K562 (cell line): ENCODE data around the gene SLC16A2.

ENCODE experiments used
- ATF2 ChIP-seq: sonication (generic); formaldehyde crosslinking; IDR thresholded peaks from 2 replicates; pipeline ENCODE4 v1.8.1; 2022; ENCODE audit warnings: missing genetic modification reagents
- CHAMP1 ChIP-seq: fragments of 450-650 bp; IDR thresholded peaks from 2 replicates; pipeline ENCODE4 v1.6.1; 2016; ENCODE audit warnings: mild to moderate bottlenecking
- HBP1 ChIP-seq: fragments of 450-650 bp; formaldehyde crosslinking; IDR thresholded peaks from 2 replicates; pipeline ENCODE4 v1.4.0; 2022; ENCODE audit warnings: missing genetic modification characterization
- HMGXB4 ChIP-seq: sonication (generic); formaldehyde crosslinking; IDR thresholded peaks from 2 replicates; pipeline ENCODE4 v1.8.1; 2023; ENCODE audit warnings: mild to moderate bottlenecking, missing genetic modification reagents
- RFX5 ChIP-seq: IDR thresholded peaks from 2 replicates; pipeline ENCODE4 v1.6.1; 2011; ENCODE audit warnings: low read depth, mild to moderate bottlenecking, improper control_type of control experiment, low read length
- TBP ChIP-seq: optimal IDR thresholded peaks from 2 replicates; pipeline ENCODE3; 2011; ENCODE audit warnings: low read depth, low read length, improper control_type of control experiment
- ZFP30 ChIP-seq: fragments of 250-450 bp; sonication (Bioruptor Pico); IDR thresholded peaks from 2 replicates; pipeline ENCODE4 v1.8.0; 2022; ENCODE audit warnings: moderate library complexity, mild to moderate bottlenecking, inconsistent platforms, borderline replicate concordance
- TF ChIP-seq, protein P1 (sequence below), 3 experiments: IDR thresholded peaks in 2 of 3; conservative IDR thresholded peaks in 1 of 3; 2 replicates each; pipeline ENCODE4 v1.5.1; 2011 to 2012; ENCODE audit warnings: low read length in 3 of 3, mild to moderate bottlenecking in 3 of 3, control low read depth in 2 of 3, improper control_type of control experiment in 1 of 3, inconsistent platforms in 1 of 3, low read depth in 1 of 3, mixed read lengths in 1 of 3, moderate library complexity in 1 of 3; ENCODE audit not compliant: insufficient read depth in 2 of 3
- TF ChIP-seq, protein P2 (sequence below): sonication (generic); formaldehyde crosslinking; IDR thresholded peaks from 2 replicates; pipeline ENCODE4 v1.8.1; 2022; ENCODE audit warnings: missing genetic modification reagents
- TF ChIP-seq, protein P3 (sequence below): fragments of 450-650 bp; IDR thresholded peaks from 2 replicates; pipeline ENCODE4 v1.6.1; 2016; ENCODE audit warnings: low read depth, mild to moderate bottlenecking, moderate library complexity
- TF ChIP-seq, protein P4 (sequence below): sonication (generic); formaldehyde crosslinking; IDR thresholded peaks from 2 replicates; pipeline ENCODE4 v1.8.0; 2022; ENCODE audit warnings: missing genetic modification reagents, mild to moderate bottlenecking, borderline replicate concordance

GRCh38 chrX:74458736-74459135, 37.4 kb downstream of the SLC16A2 start:
- TF ChIP-seq, protein P1, sequence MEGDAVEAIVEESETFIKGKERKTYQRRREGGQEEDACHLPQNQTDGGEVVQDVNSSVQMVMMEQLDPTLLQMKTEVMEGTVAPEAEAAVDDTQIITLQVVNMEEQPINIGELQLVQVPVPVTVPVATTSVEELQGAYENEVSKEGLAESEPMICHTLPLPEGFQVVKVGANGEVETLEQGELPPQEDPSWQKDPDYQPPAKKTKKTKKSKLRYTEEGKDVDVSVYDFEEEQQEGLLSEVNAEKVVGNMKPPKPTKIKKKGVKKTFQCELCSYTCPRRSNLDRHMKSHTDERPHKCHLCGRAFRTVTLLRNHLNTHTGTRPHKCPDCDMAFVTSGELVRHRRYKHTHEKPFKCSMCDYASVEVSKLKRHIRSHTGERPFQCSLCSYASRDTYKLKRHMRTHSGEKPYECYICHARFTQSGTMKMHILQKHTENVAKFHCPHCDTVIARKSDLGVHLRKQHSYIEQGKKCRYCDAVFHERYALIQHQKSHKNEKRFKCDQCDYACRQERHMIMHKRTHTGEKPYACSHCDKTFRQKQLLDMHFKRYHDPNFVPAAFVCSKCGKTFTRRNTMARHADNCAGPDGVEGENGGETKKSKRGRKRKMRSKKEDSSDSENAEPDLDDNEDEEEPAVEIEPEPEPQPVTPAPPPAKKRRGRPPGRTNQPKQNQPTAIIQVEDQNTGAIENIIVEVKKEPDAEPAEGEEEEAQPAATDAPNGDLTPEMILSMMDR (IDR thresholded peaks at IDR 0.05 in 2 of 3, conservative IDR thresholded peaks at IDR 0.05 in 1 of 3; ENCODE audit: insufficient read depth in 2 of 3, low read depth in 1 of 3, low read length in 3 of 3), result no peak
- TF ChIP-seq RFX5, result no peak
- no peak for TF ChIP-seq ATF2 (CRISPR knock-in tag)
- TF ChIP-seq, protein P2, sequence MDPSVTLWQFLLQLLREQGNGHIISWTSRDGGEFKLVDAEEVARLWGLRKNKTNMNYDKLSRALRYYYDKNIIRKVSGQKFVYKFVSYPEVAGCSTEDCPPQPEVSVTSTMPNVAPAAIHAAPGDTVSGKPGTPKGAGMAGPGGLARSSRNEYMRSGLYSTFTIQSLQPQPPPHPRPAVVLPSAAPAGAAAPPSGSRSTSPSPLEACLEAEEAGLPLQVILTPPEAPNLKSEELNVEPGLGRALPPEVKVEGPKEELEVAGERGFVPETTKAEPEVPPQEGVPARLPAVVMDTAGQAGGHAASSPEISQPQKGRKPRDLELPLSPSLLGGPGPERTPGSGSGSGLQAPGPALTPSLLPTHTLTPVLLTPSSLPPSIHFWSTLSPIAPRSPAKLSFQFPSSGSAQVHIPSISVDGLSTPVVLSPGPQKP (CRISPR knock-in tag), result no peak
- no peak for TF ChIP-seq TBP
- TF ChIP-seq CHAMP1, result no peak
- TF ChIP-seq, protein P3, sequence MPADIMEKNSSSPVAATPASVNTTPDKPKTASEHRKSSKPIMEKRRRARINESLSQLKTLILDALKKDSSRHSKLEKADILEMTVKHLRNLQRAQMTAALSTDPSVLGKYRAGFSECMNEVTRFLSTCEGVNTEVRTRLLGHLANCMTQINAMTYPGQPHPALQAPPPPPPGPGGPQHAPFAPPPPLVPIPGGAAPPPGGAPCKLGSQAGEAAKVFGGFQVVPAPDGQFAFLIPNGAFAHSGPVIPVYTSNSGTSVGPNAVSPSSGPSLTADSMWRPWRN, result no peak
- TF ChIP-seq HMGXB4 (CRISPR knock-in tag), result no peak
- no peak for TF ChIP-seq HBP1 (CRISPR knock-in tag)
- no peak for TF ChIP-seq ZFP30 (CRISPR knock-in tag)
- TF ChIP-seq, protein P4, sequence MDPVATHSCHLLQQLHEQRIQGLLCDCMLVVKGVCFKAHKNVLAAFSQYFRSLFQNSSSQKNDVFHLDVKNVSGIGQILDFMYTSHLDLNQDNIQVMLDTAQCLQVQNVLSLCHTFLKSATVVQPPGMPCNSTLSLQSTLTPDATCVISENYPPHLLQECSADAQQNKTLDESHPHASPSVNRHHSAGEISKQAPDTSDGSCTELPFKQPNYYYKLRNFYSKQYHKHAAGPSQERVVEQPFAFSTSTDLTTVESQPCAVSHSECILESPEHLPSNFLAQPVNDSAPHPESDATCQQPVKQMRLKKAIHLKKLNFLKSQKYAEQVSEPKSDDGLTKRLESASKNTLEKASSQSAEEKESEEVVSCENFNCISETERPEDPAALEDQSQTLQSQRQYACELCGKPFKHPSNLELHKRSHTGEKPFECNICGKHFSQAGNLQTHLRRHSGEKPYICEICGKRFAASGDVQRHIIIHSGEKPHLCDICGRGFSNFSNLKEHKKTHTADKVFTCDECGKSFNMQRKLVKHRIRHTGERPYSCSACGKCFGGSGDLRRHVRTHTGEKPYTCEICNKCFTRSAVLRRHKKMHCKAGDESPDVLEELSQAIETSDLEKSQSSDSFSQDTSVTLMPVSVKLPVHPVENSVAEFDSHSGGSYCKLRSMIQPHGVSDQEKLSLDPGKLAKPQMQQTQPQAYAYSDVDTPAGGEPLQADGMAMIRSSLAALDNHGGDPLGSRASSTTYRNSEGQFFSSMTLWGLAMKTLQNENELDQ (CRISPR knock-in tag), result no peak
